Hematopoietic multipotent progenitor cell (in vitro differentiated cells): ENCODE data around the gene PLP1. TPM values are rescaled to one million over a fixed set of nuclear protein-coding genes. Genes with fewer than 3 reads are reported as not detected.
A peak's percentile ranks its signal among the peaks of the same experiment; 100 is the strongest.

Experiments used
- DNase-seq, 3 donors: peaks; one replicate each; pipeline ENCODE4 v3.0.0-alpha.2; 2011 to 2015; ENCODE audit warnings: low read depth in 2 of 3, low spot score in 2 of 3
- total RNA-seq: library from RNA; depleted of rRNA; stranded (reverse); fragments of >200 nt; gene quantifications from one replicate; pipeline ENCODE4 v1.2.3, GENCODE V29; 2012

Gene PLP1
- total RNA-seq, 1 donor: not detected

GRCh38 chrX:103823591-103823990 lies 47.0 kb downstream of the PLP1 start:
- DNase-seq: no peak

DNA sequence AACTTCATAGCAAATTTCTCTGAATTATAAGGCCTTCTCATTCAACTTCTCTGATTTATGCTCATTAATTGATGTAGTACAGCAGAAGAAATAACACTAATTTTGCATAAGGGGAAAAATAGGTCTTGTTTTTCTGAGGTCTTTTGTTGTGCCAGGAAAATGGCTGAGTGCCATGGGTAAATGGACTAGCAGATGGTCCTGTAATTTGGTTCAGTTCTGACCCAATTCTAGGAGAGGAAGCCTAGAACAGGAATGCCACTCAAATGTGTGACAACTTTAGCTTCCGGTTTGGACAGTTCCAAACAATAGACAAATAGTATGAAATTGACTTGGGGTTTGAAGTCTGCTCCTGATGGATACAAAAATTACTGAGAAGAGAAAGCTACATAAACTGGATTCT lies 49.2 kb downstream of the PLP1 start:
- no peak for DNase-seq

DNA sequence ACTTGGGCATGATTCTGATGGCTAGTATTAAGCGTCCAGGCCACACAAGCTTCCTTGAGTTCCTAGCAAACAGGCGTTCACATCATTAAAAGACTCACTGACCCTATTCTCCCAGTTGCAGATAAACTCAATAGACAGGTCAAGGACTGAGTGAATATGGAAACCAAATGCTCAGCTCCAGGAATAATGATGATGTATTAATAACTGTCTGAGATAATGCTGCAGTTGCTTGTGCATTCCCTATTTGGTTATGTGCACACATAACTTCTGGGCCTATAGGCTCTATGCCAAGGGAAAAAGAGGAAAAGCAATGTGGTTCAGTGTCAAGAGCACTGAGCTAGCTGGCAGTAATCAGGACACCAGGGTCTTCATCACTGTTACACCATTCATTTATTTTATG lies 51.9 kb downstream of the PLP1 start:
- DNase-seq: no peak

DNA sequence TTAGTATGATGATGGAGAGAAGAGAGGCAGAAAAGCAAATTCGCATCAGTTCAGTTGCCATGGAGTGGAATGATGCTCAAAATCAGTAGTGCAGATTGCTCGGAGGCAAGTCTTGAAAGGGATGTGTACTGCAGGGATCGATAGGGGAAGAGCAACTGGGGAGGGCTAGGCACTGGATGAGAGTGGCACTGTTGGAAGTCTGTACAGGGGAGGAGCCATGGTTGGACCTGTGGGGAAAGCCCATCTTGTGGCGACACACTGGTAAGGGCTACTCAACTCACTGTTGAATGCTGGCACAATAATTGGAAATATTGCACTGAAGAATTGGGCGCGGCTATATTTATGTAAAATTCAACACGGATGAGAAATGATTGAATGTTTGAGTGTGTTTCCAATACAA lies 54.2 kb downstream of the PLP1 start:
- no peak for DNase-seq

- peak in 1 of 3 donors; percentile 26 for DNase-seq
Observed at GRCh38 chrX:103831342-103831802, 54.7 kb downstream of the PLP1 start.

DNA sequence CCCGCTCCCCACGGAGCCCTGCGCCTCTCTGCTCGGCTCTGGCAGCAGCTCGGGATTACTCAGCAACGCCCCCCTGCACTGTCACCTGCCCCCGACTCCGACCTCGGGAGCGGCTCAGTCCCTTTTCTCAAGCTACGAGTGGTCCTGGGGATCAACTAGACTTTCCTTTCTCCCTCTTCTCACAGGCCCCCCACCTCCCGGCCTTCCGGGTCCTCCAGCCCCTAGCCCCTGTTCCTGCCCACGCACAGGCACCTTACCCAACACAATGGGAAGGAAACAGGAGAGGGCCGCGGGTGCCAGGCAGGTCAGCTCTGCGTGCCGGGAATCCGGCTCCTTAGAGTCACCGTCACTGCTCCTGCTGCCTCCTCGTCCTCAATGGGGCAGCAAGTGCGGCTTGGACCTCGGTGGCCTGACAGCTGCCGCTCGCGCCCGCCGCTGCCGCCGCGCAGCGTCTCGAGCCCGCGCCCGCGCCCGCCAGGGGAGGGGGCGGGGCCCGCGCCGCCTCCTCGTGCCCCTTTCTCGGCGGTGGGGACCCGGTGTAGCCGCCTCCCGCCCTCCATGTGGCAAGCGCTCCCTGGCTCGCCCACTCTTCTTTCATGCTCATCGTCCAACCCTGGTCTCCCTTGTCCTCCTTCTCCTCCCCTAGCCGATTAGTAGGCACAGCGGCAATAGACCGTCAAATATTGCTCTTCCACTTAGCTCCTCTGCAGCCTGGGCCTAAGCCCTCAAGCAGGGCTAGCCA lies 55.3 kb downstream of the PLP1 start, which contains the start of gene RAB9B:
Gene RAB9B, minus strand, starts transcription at position 455 of the 742 bp plus-strand sequence. CDS start 6,473 bp downstream, outside the sequence.
- peak in 2 of 3 donors; percentile 68 to 76 for DNase-seq

DNA sequence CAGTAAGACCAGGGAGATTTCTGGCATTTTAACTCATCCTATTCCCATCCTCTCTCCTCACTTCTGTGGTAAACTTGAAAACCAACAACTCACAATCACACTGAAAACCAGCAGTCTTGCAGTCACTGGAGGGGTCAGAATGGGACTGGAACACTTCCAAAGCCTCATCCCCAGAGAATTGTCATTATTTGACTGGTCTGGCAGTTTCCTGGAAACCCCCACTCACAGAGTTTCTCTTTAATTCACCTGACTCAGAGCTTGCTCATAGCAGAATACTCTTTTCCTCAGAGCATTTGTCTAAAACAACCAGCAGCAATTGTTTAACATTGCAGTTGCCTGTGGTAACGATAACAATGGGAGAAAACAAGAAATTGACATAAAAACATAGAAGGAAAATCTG lies 62.8 kb downstream of the PLP1 start:
- no peak for DNase-seq

Other genes with a start within 250 kb of the PLP1 start
- gene TCEAL4, start 191.3 kb upstream of the PLP1 start, total RNA-seq: 6.5 TPM
- 1.9 TPM for gene TCEAL3, start 168.9 kb upstream of the PLP1 start, total RNA-seq
- gene TCEAL1, start 147.9 kb upstream of the PLP1 start, total RNA-seq: 11.3 TPM
- 96.7 TPM for gene MORF4L2, start 90.1 kb upstream of the PLP1 start, total RNA-seq
- gene TMEM31, start 65.9 kb upstream of the PLP1 start, total RNA-seq: not detected
- gene RAB9B, start 55.4 kb downstream of the PLP1 start, total RNA-seq: 1.9 TPM
- 3.0 TPM for gene TMSB15B, start 185.8 kb downstream of the PLP1 start, total RNA-seq
- gene H2BW1, start 236.9 kb downstream of the PLP1 start, total RNA-seq: not detected